HG03565 (cell line): ENCODE measurements around the gene SLC25A29.
A peak's percentile ranks its signal among the peaks of the same experiment; 100 is the strongest.
"Not testable (repeated sequence)": the region's sequence is repeated elsewhere in the genome, so short reads cannot be mapped to it uniquely, and the experiment has no call there.

ENCODE experiments used
- ATAC-seq: cut with Tn5 transposase; IDR thresholded peaks from one replicate; pipeline ENCODE4 v1.9.1; 2021; ENCODE audit warnings: mild to moderate bottlenecking, moderate library complexity; ENCODE audit not compliant: unreplicated experiment

The SLC25A29 gene

DNA sequence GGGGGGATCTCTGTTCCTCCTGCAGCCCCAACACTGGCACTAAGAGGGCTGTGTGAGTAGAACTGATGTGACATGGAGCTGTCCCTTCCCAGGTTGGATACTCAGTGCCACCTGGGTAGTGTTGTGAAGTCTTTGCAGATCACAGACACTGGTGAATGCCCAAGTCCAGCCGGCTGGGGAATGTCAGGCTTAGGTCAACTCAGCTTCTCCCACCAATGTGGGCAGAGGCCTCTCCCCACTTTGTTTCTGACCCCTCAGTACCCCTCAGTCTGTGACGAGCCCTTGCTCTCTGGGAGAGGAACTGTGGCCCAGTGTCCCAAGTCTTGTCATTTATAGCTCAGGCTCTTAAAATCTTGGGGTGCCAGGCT is 11.3 kb downstream of the SLC25A29 start:
- ATAC-seq = no peak

DNA sequence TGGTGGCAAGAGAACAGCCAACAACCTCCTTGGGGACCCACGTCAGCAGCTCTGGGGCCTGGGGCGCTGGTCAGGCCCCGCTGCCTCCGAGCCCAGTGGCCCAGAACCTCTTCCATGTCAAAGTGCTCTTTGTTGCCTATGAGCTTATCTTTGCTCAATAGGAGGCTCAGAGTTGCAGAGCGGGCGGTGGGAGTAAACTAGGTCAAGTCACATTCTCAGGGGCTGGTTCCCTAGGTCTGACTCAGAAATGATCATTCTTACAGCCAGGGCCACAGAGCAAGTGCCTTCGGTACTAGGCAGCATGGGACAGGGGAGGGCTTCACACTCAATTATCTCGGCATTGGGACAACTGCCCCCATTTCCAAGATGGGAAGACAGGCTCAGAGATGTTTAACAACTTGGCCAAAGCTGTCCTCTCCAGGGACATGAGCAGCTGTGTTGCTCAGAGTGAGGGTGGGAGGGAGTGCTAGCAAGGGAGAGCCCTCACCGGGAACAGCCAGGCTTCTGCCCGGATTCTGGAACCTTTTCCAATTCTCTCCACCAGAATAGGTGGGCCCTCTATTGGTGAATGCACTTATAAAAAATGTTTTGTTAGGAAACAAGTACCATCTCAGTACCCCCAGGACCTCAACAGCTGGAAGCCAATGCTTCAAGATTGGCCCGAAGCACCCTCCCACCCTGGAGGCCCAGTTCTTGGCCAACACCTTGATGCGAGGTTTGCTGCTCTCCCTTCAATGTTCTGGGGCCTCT is 11.9 kb downstream of the SLC25A29 start:
- no peak for ATAC-seq

DNA sequence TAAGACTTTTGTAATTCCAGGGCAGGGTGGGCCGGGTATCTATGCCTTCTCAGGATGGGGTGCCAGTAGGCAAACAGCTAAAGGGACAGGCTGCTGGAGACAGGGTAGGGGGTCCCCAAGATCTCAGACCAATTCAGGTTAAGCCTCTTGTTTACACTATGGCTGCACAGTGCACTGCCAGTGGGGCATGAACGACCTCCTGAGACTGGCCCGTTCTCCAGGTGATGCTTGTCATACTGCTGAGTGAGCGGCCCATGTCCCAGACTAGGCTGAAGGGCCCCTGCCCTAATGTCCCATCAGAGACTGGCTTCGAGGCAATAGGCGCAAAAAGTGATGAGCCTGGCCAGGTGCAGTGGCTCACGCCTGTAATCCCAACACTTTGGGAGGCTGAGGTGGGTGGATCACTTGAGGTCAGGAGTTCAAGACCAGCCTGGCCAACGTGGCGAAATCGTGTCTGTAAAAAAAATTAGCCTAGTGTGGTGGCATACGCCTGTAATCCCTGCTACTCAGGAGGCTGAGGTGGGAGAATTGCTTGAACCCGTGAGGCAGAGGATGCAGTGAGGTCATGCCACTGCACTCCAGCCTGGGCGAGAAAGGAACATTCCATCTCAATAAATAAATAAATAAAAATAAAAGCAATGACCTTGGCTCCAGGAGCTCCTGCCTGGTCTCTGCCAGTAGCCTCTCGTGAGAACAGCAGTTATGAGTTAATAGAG is 12.6 kb downstream of the SLC25A29 start:
- no peak for ATAC-seq

DNA sequence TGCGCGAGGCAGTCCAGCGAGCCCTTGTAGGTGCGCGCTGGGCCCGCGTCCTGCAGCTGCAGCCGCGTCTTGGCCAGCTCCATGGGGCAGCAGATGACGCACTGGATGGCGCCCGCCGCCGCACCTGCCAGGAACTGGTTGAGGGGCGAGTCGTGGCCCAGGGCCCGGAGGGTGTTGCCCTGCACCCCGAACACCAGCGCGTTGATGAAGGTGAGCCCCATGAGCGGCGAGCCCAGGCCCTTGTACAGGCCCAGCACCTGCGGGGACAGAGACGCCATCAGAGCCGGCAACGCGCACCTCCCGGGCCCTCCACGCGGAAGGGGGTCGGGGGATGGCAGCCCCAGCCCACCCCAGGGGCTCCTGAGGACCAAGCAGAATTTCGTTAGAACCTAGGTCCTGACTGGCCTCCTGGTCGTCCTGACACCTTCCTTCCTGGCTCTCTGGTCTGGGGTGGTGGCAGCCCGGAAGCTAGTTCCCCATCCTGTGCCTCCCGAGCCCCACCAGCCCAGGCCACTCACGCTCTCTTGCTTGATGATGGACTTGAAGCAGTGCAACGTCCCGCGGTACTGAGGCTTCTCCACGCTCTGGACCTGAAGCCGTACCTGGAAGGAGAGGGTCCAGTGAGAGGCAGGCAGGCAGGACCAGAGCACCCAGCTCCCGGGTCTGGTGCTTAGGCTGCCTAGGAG is 13.3 kb downstream of the SLC25A29 start:
- ATAC-seq = no peak

DNA sequence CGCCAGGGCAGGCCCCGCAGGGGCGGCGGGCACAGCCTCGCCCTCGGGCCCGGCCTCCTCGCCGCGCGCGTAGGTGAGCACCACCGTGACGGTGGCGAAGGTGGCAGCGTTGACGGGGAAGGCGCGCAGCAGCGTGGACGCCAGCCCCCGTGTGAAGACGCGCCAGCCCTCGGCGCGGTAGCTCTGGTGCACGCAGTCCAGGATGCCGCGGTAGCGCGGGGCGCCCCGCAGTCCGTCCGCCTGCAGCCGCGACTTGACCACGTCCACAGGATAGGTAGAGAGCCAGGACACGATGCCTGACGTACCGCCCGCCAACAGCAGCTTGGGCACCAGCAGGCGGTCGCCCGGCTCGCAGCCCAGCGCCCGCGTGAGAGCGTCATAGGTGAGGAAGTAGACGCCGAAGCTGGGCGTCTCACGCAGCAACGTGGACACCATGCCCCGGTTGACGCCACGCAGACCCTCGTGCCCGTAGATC is 13.9 kb downstream of the SLC25A29 start:
- no peak for ATAC-seq

DNA sequence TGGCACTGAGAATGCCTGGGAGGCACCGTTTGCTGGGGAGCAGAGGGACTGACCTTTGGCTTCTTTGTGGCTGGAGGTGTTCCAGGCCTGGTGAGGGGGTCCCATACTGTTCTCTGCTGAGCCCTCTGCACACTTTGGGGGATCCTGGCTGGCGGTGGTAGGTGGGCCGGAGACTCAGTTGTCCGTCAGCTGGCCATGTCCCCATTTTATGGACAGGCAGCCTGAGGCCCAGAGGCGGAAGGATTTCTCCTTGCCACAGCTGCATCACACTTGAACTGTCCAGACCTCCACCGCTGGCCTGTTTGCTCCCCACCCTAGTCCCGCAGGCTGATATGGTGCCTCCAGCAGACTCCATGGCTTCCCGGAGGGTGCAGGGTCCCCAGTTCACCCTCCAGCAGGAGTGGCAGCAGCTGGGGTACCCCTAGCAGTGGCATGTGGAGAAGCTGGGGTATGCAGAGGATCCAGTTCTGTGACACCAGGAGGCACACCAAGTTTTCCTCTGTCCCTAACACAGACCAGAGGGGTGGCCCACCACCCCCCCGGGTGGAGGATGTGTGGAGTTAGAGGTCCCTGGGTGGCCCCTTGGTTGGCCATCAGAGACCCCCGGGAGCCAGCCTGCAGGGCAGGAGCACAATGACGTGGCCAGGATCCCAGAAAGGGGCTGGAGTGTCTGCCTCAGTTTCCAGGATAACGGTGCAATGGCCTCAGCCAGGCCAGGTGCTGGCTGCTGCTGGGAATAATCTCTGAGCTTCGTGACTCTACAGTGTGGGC is 14.8 kb downstream of the SLC25A29 start:
- no peak for ATAC-seq

DNA sequence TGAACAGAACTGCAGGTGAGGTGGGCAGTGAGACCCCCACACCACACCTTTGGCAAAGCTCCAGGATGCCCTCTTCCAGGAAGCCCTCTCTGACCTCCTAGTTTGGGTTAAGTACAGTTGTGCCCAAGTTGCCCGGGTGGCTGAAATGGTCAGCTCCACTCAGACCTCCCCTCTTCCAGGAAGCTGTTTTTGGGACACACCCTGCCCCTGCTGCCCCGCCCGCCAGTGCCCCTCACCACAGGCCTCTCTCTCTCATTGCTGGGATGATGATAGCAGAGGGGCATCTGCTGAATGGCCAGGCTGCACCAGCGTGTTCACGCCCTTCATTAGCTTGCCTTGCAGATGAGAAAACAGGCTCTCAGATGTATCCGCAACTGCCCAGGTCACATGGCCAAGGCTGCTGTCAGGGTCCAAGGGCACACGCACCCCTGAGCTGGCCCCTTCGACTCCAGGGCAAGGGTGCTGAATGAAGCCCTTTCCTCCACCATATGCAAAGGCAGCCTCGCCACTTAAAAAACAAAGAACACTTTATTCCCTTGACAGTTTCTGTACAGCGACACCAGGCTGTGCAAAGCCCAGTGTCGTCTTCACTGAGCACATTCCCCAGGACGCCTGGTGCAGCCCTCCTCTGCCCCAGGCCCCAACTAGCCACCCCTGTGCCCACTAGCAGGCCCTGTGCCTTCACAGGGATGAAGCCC is 15.5 kb downstream of the SLC25A29 start:
- ATAC-seq = no peak

DNA sequence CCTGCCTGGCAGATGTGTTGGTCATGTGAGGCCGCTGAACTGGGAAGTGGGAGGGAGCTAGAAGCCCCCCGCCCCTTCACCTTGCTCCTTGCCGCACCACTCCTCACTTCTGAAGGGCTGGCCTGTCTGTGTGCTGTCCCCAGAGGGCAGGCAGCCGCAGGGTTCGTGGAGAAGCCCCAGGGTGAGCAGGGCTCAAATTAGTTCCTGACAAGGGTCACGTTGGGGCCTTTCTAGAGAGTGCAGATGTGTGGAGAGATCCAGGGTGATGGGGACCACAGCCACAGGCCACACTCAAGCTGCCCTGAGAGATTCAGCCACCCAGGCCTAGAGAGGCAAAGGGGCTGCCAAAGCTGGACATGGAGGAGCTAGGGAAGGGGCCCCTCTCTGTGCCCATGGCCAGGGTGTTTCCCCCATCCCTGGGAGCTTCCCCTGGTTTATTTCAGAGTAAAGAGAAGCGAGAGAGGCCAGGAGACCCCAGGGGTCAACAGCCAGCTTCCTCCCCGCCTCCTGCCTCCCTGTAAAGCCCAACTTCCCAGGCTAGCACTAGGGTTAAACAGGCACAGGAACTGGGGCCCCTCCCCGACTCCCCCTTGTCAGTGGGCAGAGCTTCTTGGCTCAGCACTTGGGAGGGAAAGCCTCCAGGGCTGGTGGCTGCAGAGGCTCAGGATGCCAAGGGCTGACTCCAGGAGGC is 16.2 kb downstream of the SLC25A29 start:
- ATAC-seq = no peak

DNA sequence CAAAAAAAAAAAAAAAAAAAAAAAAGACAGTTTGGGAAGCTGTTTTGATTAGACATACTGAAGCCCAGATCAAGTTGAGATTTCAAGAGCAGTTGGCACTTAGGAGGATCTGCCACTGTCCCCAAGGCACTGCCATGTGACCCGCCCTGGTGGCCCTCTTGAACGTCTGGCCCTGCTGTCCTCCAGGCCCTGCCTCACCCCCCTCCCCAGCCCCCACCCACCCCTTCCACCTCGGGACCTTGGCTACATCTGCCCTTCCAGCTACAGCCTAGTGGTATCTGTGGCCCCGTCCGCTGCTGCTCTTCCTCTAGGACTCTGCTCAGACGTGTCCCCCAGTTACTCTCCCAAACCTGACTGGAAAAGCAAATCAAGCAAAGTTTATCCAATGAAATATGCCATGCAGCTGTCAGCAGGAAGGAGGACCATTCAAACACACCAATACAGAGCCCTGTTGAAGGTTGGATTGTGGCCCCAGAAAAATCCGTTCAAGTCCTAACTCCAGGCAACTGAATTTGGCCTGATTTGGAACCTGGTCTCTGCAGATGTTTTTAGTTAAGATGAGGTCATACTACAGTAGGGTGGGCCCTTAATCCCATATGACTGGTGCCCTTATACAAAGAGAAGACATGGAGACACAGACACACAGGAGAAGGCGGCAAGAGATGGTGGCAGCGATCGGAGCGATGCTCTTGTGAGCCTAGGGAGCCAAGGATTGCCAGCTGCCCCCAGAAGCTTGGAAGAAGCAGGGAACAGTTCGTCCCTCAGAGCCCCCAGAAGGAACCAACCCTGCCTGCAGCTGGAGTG is 17.7 kb downstream of the SLC25A29 start:
- ATAC-seq = no peak

DNA sequence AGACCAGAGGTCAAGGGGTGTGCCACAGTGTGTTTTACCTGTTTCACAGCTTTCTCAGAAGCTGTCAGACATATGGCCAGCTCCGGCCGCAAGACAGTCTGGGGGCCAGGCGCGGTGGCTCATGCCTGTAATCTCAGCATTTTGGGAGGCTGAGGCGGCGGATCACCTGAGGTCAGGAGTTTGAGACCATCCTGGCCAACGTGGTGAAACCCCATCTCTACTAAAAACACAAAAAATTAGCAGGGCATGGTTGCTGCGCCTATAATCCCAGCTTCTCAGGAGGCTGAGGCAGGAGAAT is 18.3 kb downstream of the SLC25A29 start:
- not testable (repeated sequence) for ATAC-seq

DNA sequence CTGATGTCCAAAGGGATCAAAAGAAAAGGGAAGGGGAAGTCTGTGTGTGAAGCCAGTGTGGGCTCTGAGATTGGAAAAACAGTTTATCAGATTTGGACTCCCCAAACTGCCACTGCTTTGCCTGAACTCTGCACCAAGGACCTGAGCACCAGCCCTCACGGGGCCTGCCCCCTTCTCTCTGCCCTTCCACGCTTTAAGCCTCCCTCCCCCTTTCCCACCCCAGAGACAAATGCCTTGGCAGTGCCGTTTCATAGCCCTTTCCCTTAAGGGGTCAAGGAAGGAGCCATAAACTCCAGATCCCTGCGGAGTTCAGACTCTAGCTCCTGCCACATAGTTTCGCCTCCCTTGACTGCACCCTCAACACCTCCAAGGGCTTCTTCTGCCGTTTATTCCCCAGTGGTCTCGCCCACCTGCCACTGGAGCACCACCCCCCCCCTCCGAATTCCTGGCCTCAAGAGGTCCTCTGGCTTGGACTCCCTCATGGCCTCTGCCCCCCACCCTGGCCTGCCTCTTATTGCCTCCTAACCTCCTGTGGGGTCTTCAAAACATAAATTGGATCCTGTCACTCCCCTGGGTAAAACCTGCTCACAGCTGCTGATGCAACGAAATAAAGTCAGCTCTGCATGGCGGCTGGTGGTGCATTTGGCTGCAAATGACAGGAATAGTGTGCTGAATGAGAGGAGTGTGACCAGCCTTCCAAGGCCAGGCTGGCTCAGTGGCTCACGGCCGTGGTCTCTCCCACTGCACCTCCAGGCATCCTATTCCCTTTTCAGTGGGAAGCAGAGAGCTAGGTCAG is 18.8 kb downstream of the SLC25A29 start:
- ATAC-seq = no peak

DNA sequence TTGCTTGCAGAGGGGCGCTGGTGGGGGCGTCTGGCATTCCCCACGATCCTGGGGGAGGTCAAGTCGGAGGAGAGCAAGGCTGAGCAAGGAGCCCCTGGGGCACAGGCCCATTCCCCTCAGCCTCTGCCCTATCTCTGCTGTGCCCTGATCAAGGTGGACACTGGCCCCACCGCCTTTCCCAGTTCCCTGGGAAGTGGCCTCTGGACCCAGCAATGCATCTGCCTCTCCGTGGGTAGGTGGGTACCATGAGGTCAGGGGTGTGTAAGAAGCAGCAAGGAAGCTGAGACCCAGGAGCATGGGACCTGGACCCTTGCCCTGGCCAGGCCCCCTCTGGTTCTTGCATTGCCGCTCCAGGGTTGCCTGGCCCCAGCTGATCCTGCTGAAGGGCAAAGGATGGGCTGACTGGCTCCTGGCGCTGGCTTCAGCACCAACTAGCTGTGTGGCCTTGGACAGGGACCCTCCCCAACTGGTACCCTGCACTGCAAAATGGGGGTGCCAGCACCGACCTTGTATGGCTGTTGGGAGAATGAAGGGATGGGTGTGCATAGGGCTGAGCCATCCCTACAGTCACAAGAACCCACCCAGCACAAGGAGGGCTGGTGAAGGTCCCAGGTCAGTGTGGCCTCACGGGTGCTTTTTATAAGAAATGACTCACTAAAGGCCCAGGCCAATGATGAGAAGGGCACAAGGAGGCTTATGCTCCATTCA is 19.6 kb downstream of the SLC25A29 start:
- ATAC-seq = no peak

DNA sequence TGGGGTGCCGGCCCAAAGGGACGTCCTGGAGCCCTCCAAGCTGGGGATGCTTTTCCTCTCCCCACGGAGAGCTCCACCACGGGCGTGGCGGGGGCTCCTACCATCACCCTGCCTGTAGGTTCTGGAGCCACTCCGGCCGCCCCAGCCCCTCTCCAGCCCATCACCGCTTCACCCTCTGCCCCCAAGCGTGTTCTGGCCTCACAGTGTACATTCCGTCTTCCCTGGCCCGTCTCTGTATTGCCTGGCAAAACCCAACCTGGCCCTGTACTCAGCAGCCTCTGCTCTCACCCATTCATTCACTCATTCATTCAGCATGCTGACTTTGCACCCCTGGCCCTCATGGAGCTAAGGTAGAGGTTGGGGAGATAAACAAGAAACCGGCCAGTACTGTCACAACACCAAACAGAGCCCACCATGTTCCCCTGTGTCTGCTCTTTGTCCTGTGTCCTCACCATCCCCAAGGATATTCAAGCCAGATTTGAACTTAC is 20.3 kb downstream of the SLC25A29 start:
- no peak for ATAC-seq

DNA sequence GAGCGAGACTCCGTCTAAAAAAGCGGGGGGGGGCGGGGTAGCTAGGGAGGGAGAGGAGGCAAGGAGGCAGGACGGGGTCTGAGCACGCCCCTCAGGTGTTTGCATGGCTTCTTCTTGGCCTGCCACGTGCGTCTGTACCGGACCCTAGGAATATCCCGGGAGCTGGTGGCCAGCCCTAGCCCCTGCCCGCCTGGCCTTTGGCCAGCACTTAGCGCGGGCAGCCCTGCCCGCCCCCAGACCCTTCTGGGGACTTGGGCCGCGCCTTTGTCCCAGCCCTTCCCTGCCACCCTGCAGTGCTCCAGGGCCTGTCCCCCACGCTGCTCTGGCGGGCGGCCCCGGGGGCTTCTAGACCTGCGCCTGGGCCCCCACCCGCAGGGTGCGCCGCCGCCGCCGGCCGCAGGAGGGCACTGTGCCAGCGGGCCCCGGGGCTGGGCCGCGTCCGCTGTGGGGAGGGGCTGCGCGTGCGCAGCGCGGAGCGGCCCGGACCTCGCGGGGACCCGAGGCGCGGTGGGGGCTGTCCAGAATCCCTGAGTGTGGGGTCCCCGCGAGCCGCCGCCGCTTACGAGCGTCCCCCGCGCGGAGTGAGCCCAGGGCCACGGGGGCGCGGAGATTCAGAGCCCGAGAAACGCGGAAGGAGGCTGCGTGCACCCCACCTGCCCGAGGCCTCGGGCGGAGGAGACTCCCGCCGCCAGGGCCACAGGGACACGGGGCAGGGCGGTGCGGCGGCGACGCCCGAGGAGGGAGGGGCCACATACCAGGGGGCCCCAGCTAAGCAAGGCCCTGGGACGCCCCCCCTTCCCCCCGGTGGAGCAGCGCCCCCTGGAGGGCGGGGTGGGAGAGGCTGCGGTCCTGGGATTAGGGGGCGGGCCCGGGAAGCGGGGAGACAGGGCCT is 21.0 kb downstream of the SLC25A29 start:
- ATAC-seq = peak; percentile 84

DNA sequence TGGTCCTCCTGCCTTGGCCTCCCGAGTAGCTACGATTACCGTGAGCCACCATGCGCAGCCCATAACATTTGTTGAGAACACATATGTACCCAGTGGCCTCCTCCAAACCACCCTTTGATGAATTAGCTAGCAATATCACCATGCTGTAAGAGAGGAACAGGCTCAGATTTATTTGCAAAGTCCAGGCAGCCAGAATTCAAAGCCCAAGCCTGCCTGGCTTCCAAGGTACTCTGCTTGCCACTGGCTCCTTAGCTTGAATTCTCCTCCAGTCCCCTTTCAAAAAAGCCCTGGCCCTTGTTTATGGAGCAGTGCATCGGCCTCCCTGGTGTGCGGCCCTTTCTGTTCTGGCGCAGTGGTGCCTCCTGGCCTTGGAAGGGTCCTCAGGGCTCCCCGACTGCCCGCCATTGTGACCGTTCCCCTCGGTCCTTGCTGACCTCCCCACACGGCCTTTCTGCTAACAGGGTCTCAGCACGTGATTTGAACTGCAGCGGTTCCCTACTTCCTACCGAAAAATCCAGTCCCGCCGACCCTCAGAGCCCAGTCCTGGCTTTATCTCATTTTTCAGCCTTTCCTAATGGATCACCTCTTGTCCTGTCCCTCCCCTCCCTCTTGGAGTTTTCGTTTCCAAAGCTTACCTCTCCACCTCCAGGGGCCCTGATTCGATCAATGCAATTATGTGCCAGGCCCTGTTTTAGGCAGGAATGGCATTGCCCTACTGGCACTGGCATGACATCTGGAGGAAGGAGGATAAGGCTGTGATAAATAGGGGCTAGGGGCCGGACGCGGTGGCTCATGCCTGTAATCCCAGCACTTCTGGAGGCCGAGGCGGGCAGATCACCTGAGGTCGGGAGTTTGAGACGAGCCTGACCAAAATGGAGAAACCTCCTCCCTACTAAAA is 22.0 kb downstream of the SLC25A29 start:
- ATAC-seq = no peak

DNA sequence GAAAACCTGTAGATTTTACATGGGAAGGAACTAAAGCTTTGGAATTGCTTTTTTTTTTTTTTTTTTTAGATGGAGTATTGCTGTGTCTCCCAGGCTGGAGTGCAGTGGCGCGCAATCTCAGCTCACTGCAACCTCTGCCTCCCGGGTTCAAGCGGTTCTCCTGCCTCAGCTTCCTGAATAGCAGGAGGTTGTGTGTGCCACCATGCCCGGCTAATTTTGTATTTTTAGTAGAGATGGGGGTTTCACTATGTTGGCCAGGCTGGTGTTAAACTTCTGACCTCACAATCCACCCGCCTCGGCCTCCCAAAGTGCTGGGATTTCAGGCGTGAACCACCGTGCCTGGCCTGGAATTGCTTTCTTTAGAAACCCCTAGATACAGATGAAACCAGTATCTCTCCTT is 22.8 kb downstream of the SLC25A29 start:
- not testable (repeated sequence) for ATAC-seq
